Glutamatergic neuron (in vitro differentiated cells): ENCODE results near the gene RPL28. TPM values are rescaled to one million over a fixed set of nuclear protein-coding genes. Genes with fewer than 3 reads are reported as not detected.
A peak's percentile ranks its signal among the peaks of the same experiment; 100 is the strongest.

Experiments
- DNase-seq: peaks from one replicate; pipeline ENCODE4 v3.0.0; 2022
- H3K27ac Mint-ChIP-seq: one replicate; pipeline ENCODE4 v1.8.0; 2020; ENCODE audit warnings: mild to moderate bottlenecking, mixed read lengths, inconsistent platforms; ENCODE audit not compliant: unreplicated experiment
- H3K27me3 Mint-ChIP-seq: one replicate; pipeline ENCODE4 v1.8.0; 2020; ENCODE audit warnings: mild to moderate bottlenecking, moderate library complexity, mixed read lengths, inconsistent platforms; ENCODE audit not compliant: unreplicated experiment
- H3K36me3 Mint-ChIP-seq: one replicate; pipeline ENCODE4 v1.8.0; 2020; ENCODE audit warnings: mild to moderate bottlenecking, mixed read lengths, inconsistent platforms; ENCODE audit not compliant: unreplicated experiment
- H3K4me1 Mint-ChIP-seq: one replicate; pipeline ENCODE4 v1.8.0; 2020; ENCODE audit warnings: mild to moderate bottlenecking, low read depth, mixed read lengths, inconsistent platforms; ENCODE audit not compliant: unreplicated experiment
- H3K4me3 Mint-ChIP-seq: one replicate; pipeline ENCODE4 v1.8.0; 2020; ENCODE audit warnings: mild to moderate bottlenecking, mixed read lengths, inconsistent platforms; ENCODE audit not compliant: unreplicated experiment
- H3K9me3 Mint-ChIP-seq: one replicate; pipeline ENCODE4 v1.8.0; 2020; ENCODE audit warnings: mild to moderate bottlenecking, moderate library complexity, mixed read lengths, inconsistent platforms; ENCODE audit not compliant: unreplicated experiment
- CTCF ChIP-seq: fragments of 200-600 bp; sonication (generic); IDR thresholded peaks from one replicate; pipeline ENCODE4 v1.5.0; 2021; ENCODE audit not compliant: partially characterized antibody, unreplicated experiment
- total RNA-seq: library from RNA; stranded (reverse); fragmentation: NEBNext Ultra II Directional; extraction: Animal tissue kit (Norgen Biotek cat#: 25700); gene quantifications from one replicate; pipeline ENCODE4 v1.2.1, GENCODE V29; 2021; ENCODE audit not compliant: unreplicated experiment

RPL28 gene
- total RNA-seq, 1 donor from 2014 or later = 1,087 TPM

- DNase-seq = peak; percentile 98
- Mint-ChIP-seq H3K4me1 (peaks cover 17% of the 10 kb centered on the region), H3K9me3 (peaks cover 22% of the 10 kb centered on the region), H3K27me3 (peaks cover 20% of the 10 kb centered on the region), H3K4me3 (peak overlapping the region; percentile 95), H3K27ac (peak overlapping the region; percentile 91), H3K36me3 (no peaks in the 10 kb centered on the region)
- TF ChIP-seq CTCF = no peak
Measured at GRCh38 chr19:55384920-55385723, 610 bp upstream of the RPL28 start.

GRCh38 chr19:55386493-55386971 lies 800 bp downstream of the RPL28 start:
- Mint-ChIP-seq H3K9me3 (peaks cover 19% of the 10 kb centered on the region), H3K27ac (peak overlapping the region; percentile 91), H3K27me3 (peaks cover 18% of the 10 kb centered on the region), H3K4me1 (peaks cover 22% of the 10 kb centered on the region), H3K36me3 (no peaks in the 10 kb centered on the region), H3K4me3 (peak overlapping the region; percentile 95)
- TF ChIP-seq CTCF = no peak
- DNase-seq = no peak

- peak overlapping the region; percentile 95 for H3K4me3 Mint-ChIP-seq
- peaks cover 16% of the 10 kb centered on the region for H3K9me3 Mint-ChIP-seq
- TF ChIP-seq CTCF = no peak
- H3K27me3 Mint-ChIP-seq = peaks cover 12% of the 10 kb centered on the region
- DNase-seq = no peak
- no peaks in the 10 kb centered on the region for H3K36me3 Mint-ChIP-seq
- H3K27ac Mint-ChIP-seq = no peak overlapping the region
- H3K4me1 Mint-ChIP-seq = peaks cover 32% of the 10 kb centered on the region
Measured at GRCh38 chr19:55387736-55388497, 2.2 kb downstream of the RPL28 start.

GRCh38 chr19:55389386-55390317 lies 3.9 kb downstream of the RPL28 start:
- Mint-ChIP-seq H3K27ac (no peak overlapping the region), H3K4me3 (peak overlapping the region; percentile 38), H3K27me3 (peaks cover 9% of the 10 kb centered on the region)

More at GRCh38 chr19:55389386-55390317, 3.9 kb downstream of the RPL28 start:
- Mint-ChIP-seq H3K9me3 (peaks cover 17% of the 10 kb centered on the region), H3K4me1 (peaks cover 35% of the 10 kb centered on the region), H3K36me3 (no peaks in the 10 kb centered on the region)
- DNase-seq = no peak
- no peak for TF ChIP-seq CTCF
